Fibroblast of the conjunctiva (primary cell): ENCODE results near the gene ARHGAP15.

Source experiments
- DNase-seq: peaks from one replicate; pipeline ENCODE4 v3.0.0-alpha.2; 2010; ENCODE audit warnings: low read depth

The ARHGAP15 gene

DNA sequence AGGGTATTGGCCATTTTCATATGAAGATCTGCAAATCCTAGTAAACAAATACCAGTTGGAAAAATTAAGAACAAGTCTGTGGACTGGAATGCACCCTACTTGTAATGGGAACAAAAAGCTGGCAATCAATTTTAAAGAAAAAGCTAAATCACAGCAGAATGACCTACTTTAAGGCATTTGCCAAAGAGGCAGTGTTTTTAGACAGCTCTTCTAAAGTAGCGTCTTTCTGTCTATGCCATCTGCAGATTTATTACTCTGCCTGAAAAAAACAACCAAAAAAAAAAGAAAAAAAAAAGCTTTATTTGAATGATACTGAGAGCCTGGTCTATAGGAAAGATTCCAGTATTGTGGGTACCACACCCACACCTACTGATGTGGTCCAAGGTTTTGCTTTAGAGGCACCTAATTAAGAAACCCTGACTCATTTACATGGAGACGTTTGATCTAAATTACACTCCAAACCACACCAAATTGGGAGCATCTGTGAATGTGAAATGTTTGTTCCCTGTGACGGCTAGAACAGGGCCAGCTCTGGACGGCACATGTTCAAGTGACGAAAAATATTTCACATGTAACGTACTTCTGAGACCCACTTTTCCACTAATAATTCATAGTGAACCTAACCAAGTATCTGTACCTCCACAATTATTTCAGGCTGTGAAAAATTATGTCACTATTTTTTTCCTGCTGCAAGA is 597.1 kb downstream of the ARHGAP15 start:
- DNase-seq = no peak

DNA sequence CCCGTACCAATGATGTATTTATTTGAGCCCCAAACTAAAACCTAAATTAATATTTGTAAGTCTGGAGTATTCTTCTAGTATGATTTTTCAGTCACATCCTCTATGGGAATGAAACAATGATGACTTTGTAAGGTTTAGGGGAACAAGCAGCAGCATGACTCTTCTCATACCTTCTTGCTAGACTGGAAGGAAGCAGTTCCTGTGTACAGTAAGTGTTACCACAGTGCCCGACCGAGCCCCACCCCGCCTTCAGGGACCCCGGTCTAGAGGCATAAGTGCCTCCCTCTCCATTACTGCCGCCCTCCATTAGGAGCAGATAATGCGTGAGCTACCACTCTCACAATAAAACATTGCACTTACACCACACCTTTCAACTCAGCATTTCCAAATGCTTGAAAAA is 599.3 kb downstream of the ARHGAP15 start:
- DNase-seq = no peak

DNA sequence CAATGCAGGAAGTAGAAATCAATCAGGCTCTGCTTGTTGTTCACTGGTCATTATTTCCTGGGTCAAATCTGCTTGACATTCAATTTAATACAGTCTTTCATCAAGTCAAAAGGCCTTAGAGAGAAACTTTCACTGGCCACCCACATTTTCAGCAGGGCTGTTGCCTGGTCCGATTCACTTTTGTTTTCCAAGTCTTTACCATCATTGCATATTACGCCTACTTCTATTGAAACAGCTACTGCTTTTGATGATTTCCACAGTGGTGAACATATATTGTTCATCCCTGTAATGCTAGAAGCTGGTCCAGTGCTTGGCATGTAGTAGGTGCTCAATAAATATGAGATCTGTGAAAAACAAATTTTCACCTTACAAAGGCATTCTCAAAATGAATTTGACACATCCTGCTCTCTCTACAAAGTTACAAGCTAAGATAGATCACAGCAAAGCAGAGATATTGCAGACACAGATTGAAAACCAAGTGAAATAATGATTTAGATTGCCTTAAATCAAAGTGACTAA is 600.1 kb downstream of the ARHGAP15 start:
- DNase-seq = no peak

DNA sequence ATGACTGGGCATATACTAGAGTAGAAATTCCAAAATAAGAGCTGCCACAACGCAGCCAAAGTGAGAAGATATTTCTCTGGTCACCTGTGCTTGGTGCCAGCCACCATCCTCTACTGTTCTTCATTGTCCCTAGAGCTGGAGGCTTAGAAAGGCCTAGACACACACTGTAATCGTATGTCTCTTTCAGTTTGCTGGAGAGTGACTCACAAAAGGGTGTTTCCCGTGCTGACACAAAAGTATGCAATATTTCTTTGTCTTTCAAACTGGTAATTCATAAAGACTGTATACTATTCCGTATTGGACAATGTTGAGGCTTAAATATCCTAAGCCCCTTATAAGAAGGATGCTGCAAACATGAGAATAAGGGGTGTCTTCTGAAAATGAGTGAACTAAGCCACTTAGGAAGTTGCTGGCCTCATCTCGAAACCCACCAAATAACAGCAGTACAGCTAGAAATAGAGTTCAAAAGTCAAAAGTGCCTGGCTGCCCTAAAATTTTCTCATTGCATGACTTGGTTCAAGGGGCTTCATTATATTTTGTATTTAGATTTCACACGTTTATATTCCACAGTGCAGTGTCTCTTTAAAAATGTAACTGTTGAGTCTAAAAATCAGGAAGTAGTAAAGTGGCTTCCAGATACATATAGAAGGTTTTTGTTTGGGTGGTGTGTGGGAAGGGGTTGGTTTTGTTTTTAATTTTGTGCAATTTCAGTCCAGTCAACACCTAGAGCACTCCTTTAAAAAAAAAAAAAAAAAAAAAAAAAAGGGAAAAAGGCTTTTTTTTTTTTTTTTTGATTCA is 601.1 kb downstream of the ARHGAP15 start:
- no peak for DNase-seq

DNA sequence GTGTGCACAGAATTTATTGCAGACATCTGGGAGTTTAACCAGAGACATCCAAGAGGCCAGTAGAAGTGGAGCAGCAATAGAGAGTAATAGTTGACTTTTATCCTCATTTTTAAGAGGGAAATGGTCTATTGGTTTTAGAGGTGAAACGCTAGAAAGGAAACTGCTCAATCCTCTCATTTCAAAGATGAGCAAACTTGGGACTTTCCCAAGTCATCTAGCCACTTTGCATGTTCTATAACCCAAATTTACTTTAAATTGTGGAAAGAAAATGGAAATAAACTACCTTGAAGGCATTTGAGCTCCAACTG is 601.7 kb downstream of the ARHGAP15 start:
- DNase-seq = no peak

DNA sequence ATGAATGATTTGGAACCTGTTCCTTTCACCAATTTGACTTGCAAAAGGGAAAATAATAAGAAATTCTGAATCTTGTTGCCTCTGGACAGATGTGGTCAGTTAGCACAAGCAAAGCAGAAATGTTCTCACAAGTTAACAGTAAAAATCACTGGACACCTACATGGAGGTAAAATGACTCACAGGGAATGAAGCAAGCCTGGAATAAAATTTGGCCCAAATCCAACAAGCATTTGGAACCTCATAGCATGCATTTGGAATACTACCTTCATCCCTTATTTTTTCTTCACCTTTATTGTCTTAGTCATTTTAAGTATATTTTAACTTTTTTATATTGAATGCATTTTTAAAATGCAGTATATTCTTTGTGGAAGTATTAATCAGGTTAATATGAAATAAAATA is 602.9 kb downstream of the ARHGAP15 start:
- DNase-seq = no peak

DNA sequence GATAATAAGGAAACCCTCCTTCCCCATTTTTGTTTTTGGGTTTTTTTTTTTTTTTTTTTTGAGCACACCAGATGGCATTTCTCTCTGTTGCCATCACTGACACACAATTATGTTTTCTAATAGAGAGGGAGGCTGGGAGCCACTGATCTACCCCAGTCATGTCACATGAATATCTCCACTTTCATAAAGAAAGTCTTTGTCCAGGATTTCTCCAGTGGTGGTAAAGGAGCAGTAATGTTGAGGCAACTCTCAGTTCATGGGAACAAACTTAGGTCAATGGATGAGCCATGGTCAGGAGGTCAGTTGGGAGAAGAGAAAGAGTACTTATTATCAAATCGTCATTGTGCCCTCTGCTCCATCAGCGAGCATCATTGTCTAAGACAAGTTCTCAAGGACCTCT is 603.7 kb downstream of the ARHGAP15 start:
- no peak for DNase-seq

DNA sequence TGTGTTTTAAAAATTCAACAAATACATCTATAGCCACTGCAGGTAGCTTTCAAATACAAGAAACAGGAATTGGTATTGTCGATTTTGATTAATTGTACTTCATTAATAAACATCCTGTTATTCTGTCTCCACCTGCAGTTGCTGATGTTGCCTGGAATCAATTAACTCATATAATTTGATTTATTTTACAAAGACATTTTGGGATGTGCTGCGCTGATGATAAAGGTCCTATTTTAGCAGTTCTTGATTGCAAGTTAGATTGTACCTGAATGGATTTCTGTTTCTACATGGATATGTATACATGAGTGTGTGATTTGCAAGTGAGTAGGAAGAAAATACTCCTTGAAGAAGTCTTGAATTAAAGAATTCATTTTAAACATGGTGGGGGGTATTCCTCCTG is 605.3 kb downstream of the ARHGAP15 start:
- DNase-seq = no peak

DNA sequence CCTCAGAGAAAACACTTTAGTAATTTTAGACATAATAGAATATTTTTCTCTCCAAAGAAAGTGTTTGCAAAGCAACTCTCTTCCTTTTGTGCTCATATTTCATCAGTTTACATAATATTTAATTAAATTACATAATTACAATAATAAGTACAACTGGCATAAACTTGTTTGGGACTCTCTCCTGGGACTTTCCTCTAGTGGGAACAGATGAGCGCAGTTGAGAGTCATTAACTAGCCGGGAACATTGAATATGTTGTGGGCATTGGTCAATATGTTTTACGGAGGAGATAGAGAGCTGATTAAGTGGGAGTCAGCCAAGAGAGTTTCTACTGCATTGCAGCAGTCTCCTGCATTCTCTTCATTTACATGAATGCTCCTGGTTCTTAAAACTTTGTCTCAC is 607.7 kb downstream of the ARHGAP15 start:
- DNase-seq = no peak

DNA sequence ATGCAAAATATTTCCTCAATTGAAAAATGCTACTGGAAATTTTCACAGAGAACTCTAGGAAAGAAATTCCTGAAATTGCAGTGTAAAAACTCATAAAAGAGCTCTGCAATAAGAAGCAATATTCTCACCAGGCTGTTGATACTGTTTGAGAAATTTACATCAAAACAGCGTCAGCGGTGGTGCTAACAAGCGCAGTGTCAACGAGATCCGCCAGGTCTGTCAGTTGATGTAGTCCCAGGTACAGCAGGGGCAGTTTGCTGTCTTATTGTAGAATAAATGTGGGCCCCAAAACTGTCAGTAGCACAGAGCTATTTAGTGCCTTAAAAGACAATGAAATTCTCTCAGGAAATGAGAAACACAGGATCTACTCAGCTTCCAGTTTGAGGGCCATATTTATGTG is 611.2 kb downstream of the ARHGAP15 start:
- DNase-seq = no peak

DNA sequence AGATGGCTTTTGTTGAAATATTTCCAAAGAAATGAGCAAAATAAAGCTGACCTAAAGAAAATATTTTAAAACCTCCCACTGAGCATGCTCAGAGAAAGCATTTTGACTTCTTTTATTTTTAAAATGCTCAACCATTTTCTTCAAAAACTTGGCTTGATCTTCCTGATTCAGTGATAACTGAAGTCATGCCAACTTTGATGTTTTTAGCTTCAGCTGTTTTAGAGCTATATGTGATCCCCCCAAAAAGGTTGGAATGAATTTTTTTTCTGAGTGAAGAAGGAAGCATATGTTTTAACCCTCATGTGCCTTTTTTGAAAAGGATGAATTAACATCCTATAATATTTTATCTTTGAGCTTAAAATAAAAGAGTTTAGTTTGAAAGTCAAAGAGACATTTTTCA is 612.0 kb downstream of the ARHGAP15 start:
- no peak for DNase-seq

DNA sequence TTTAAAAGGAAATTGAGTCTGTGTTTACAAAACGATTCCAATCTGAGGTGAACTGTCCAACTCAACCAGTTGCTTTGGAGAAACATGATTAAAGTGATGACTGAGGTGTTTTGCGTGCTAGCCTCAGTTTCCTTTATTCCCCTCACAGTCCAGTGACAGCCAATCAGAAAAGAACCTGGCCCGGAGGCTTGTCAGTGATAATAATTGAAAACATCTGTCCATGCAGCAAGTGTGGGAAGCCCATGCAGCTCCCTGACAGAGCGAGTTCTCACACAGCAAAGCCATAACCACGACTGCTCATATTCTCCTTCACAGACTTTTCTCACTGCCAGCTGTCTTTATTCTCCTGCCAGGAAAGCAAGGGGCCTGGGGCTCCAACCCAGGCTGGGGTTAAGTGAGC is 613.4 kb downstream of the ARHGAP15 start:
- no peak for DNase-seq

DNA sequence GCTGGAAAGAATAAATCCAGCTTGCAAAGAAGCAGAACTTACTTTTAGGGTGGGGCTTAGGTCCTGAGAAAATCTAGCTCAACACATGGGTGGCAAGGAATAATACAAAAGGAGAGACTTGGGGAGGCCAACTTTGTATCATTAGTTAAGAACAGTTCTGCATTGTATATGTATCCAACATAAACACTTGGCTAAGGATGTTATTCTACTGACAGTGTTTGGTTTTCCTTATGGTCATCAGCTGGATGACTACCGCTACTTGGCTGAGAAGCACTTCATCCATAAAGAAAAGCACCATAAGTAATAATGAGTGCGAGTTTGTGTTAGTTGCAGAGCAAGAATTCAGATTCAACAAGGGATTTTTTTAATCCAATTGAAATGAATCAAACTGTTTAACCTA is 614.9 kb downstream of the ARHGAP15 start:
- DNase-seq = no peak

DNA sequence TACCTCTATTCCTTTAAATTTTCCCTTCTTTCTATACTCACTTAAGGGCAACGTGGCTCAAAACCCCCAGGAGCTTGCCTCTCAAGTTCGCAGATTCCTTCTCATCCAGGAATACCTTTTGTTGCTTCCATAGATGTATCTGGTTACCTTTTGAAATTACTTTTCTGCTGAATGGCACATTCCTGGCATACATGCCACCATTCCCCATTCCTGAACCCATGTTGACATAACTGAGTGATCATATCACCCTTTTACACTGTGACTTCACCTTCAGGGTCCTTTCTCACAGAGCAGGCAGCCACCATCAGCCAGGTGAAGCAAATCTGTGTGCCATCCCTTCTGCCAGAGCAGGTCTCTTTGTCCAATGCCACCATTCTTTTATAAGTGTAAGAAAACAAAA is 615.8 kb downstream of the ARHGAP15 start:
- DNase-seq = no peak

DNA sequence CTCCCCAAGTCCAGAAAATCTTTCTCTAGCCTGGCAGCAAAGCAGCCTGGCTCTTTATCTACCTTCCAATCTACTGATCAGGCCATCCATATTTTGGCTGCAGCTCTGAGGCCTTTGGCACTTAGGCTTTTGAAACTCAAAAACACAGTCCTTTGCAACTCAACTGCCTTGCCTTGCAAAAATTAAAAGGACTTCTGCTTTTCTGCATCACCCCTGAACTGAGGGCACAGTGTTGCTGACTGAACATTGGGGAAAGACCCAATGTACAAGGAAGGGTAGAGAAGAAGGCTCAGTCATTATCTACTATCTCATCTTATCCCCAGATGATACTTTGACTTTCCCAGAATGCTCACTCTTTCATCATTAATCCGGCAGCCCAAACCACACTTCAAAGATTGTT is 625.5 kb downstream of the ARHGAP15 start:
- no peak for DNase-seq

DNA sequence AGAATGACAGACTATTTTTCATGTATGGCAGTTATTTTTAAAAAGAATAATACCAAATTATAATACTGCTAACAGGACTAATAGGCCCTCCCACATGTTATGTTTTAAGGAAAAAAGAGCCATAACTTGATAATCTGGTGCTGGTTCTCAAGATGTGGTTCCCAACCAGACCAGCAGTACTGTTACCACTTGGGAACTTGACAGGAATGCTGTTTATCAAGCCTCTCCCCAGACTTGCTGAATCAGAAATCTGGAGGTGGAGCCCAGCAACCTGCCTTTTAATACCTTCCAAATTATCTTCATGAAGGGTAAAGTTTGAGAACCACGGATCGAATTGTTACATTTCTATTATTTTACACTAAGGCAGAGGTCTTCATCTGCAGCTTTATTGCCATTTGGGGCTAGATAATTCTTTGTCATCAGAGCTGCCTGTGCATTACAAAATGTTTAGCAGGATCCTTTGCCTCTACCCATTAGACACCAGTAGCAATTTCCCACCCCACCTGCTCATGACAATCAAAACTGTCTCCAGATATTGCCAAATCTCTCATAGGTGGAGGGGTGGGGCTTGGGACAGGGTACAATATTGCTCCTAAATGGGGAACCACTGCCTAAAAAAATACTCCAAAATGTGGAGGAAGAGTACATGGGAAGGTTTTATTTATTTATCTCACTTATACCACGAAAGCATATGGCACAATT is 629.6 kb downstream of the ARHGAP15 start:
- no peak for DNase-seq

DNA sequence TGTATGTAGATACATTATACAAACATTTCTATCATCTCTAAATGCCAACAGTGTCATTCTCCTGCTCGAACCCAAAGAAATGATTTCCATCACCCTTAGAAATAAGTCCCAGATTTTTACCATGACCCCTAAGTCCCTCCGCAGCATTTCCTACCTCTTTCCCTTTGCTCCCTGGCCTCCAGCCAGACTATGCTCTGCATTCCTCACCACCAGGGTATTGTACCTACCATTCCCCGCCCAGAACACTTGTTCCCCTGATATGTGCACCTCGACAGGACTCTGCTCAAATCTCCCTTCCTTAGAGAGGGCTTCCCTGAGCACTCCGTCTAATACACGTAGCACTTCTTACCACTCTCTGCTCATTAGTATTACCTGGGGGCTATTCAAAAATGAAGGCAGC is 630.2 kb downstream of the ARHGAP15 start:
- no peak for DNase-seq

DNA sequence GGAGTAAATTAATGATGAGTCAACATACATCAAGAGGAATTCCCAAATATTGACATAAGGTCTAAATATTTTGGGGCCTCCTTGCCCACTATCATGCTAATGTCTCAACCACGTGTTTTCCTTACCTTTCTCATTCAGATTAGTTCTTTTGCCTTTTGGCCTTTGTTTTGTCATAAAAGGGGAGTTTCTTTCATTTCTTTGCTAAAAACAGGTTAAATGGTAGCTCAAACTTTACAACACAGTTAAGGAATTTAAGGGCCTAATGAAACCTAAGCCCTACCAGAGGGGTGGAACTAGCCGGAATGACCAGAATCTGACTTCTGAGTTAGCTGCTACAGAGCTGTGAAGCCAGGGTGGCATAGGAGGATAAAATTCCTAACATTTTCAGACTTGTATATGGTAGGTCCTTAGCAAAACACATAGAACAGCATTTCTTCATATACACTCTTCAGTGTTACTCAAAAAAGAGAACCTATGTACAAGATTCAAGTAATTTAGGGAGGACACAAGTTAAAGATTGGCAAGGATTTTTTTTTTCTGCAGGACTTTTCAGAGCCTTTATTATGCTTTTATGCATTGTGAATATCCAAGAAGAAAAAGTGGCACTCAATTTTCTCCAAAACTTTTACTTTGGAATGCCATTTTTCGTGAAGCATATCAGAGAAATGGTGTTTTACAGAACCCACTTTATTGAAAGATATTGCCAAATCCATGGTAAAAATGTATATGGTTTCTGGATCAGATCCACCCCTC is 633.1 kb downstream of the ARHGAP15 start:
- DNase-seq = no peak

DNA sequence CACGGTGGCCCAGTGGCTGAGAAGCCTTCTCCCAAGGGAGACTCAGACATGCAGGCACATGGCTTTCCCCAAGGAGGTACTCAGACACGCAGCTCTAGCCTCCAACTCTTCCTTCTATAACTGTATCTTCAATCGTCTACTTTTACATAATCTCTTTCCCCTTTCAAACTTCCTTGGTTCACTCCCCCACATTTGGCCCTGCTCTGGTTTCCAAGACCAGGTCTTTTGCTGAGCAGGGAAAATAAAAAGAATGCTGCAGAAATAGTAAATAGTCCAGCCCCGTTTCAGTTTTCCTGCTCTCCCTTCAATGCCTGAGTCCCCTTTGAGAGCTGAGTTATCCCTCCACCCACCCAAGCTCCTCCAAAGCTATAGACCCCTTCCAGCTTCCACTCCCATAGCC is 635.0 kb downstream of the ARHGAP15 start:
- DNase-seq = no peak

DNA sequence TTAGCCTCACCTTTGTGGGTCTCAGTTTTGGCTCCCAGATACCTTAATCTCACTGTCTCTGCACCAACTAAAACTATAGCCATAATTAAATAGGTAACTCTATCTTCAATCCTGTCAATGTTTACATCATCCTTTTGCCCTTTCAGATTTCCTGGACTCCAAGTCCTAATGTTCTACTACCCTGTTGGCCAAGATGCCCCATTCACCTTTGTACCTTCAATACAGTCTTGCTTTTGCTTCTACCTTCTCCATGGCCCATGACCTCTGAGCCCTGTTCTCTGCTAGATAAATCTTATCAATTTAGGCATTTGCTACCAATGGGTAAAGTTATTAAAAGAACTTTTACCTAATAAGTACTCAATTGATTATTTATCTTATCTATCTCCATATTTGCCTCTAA is 635.5 kb downstream of the ARHGAP15 start:
- DNase-seq = no peak

DNA sequence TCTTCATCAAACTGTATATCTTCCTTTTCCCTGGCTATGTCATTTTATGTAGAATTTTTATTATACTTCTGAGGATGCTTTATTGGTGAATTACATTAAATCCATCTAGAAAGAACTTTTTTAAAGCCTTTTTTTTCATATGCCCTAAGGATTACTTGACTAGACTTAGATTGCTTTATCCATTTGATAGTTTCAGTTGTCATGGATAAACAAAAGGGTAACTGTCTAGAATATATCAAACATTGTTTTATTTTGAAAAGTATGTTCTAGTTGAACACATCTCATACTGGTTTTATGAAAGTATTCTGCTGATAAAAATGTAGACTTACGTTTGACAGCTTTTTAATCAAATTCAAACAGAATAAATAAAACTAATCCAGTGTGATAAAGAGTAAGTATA is 639.8 kb downstream of the ARHGAP15 start:
- no peak for DNase-seq

DNA sequence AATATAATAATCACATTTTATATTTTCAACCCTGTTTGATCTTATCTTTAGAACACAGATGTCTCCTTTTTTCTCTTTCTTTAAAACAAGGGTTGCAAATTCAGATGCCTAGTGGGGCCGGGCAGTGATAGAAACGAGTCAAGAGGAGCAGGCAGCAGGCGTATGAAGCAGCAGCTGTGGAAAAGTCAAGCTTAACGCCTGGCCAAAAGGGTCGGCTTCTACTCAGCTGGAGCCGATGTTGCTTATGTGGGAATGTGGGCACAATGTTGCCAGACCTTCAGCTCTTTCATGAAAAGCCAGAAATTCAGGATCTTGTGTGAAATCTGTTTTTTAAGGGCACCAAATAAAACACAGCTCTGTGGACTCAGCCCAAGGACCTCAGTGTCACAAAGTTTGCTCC is 642.7 kb downstream of the ARHGAP15 start:
- no peak for DNase-seq
